Keratinocyte (primary cell): ENCODE data around the gene TMEM132A. TPM values are rescaled to one million over a fixed set of nuclear protein-coding genes. Genes with fewer than 3 reads are reported as not detected.

Experiments used
- DNase-seq: peaks from one replicate; pipeline ENCODE4 v3.0.0-alpha.2; 2011; ENCODE audit warnings: low read depth, missing footprints, low spot score
- FAIRE-seq: peaks from 2 replicates; lab custom pipeline; 2011; peaks lifted over from hg19 to GRCh38; lab: Jason Lieb, UNC
- H2AFZ ChIP-seq: 2 replicates; pipeline ENCODE4 v1.6.0; 2012; ENCODE audit warnings: low read length, control low read depth, inconsistent platforms; ENCODE audit not compliant: control insufficient read depth
- H3K27ac ChIP-seq: 2 replicates; pipeline ENCODE4 v1.5.1; 2011; ENCODE audit warnings: low read length; ENCODE audit not compliant: control insufficient read depth, insufficient read depth
- H3K27me3 ChIP-seq: 3 replicates; pipeline ENCODE4 v1.6.0; 2011; ENCODE audit warnings: low read length; ENCODE audit not compliant: control insufficient read depth, insufficient read depth; ENCODE audit errors: extremely low read depth
- H3K36me3 ChIP-seq, 2 experiments: 2 replicates in 1 of 2; 3 replicates in 1 of 2; pipeline ENCODE4 v1.5.1; 2011; ENCODE audit warnings: low read length in 2 of 2, mild to moderate bottlenecking in 1 of 2; ENCODE audit not compliant: control insufficient read depth in 2 of 2, insufficient read depth in 2 of 2; ENCODE audit errors: extremely low read depth in 1 of 2
- H3K4me1 ChIP-seq: 3 replicates; pipeline ENCODE4 v1.5.1; 2011; ENCODE audit warnings: low read length; ENCODE audit not compliant: control insufficient read depth, insufficient read depth; ENCODE audit errors: extremely low read depth
- H3K4me2 ChIP-seq: 3 replicates; pipeline ENCODE4 v1.6.0; 2011; ENCODE audit warnings: low read depth, low read length; ENCODE audit not compliant: control insufficient read depth, insufficient read depth; ENCODE audit errors: extremely low read depth
- H3K4me3 ChIP-seq, 3 experiments: fragments of 200-600 bp in 1 of 3; sonication (generic) in 1 of 3; 2 replicates in 2 of 3; 3 replicates in 1 of 3; pipeline ENCODE4 v1.5.1; 2011 to 2016; ENCODE audit warnings: low read length in 3 of 3, mild to moderate bottlenecking in 3 of 3, control low read depth in 2 of 3, inconsistent platforms in 1 of 3, low read depth in 1 of 3, mixed read lengths in 1 of 3, mixed run types in 1 of 3, moderate library complexity in 1 of 3; ENCODE audit not compliant: control insufficient read depth in 2 of 3, insufficient read depth in 2 of 3; ENCODE audit errors: extremely low read depth in 1 of 3
- H3K79me2 ChIP-seq: 2 replicates; pipeline ENCODE4 v1.6.0; 2012; ENCODE audit warnings: low read length; ENCODE audit not compliant: control insufficient read depth, insufficient read depth
- H3K9ac ChIP-seq: 3 replicates; pipeline ENCODE4 v1.6.0; 2011; ENCODE audit warnings: low read length; ENCODE audit not compliant: control insufficient read depth, insufficient read depth; ENCODE audit errors: extremely low read depth
- H3K9me1 ChIP-seq: 3 replicates; pipeline ENCODE4 v1.6.0; 2011; ENCODE audit warnings: low read length; ENCODE audit not compliant: control insufficient read depth, insufficient read depth; ENCODE audit errors: extremely low read depth
- H3K9me3 ChIP-seq: 2 replicates; pipeline ENCODE4 v1.5.1; 2012; ENCODE audit warnings: low read depth, low read length; ENCODE audit not compliant: control insufficient read depth
- H4K20me1 ChIP-seq: 3 replicates; pipeline ENCODE4 v1.6.0; 2011; ENCODE audit warnings: low read length; ENCODE audit not compliant: control insufficient read depth, insufficient read depth; ENCODE audit errors: extremely low read depth
- EZH2 ChIP-seq: IDR thresholded peaks from one replicate; pipeline ENCODE4 v1.6.1; 2012; ENCODE audit warnings: inconsistent platforms, mild to moderate bottlenecking, low read length, moderate library complexity
- dilution Hi-C: fragments of 300-500 bp; cut with MboI; formaldehyde crosslinking; loops from one replicate; pipeline ENCODE4 v1.7.0; 2020; ENCODE audit warnings: low sequenced_read_pairs; ENCODE audit not compliant: extremely low pct_ligation_motif_present
- polyA plus RNA-seq, 5 experiments: library from polyadenylated mRNA; depleted of rRNA in 3 of 5; stranded (reverse) in 3 of 5; stranded (forward) in 1 of 5; unstranded in 1 of 5; fragments of >200 nt; gene quantifications; 1 replicate in 1 of 5; 2 replicates in 3 of 5; 3 replicates in 1 of 5; pipeline versions ENCODE4 v1.2.1 to v1.2.3, GENCODE V29; 2011 to 2012; ENCODE audit warnings: missing spikeins in 2 of 5, low read depth in 1 of 5, low replicate concordance in 1 of 5
- TF ChIP-seq, protein P1 (sequence below), 3 experiments: IDR thresholded peaks in 1 of 3; conservative IDR thresholded peaks in 1 of 3; optimal IDR thresholded peaks in 1 of 3; 2 replicates in 2 of 3; 3 replicates in 1 of 3; pipeline versions ENCODE3 to v1.5.1; 2011; ENCODE audit warnings: low read length in 3 of 3, mild to moderate bottlenecking in 3 of 3, moderate library complexity in 2 of 3, control low read depth in 1 of 3, inconsistent platforms in 1 of 3; ENCODE audit not compliant: insufficient read depth in 2 of 3; ENCODE audit errors: extremely low read depth in 1 of 3

Gene TMEM132A
- polyA plus RNA-seq, 1 donor (not counting 4 experiments of a cell fraction or from before 2014, with no cell fraction given), result 16.6 TPM

DNA sequence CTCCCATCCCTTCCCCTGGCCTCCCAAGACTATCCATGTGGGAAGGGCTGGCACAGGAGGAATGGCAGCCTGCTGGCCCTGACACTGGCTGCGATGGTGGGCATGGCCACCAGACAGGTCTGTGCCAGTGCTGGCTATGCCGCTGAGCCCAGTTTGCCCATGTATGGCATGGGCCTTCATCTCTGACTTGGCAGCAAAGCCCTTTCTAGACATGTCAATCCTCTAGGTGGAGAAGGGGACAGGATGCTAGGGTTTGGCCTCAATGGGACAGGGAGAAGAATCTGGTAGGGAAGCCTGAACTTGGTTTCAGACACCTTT lies 48.1 kb upstream of the TMEM132A start:
- no peak overlapping the region for H3K27ac ChIP-seq
- H4K20me1 ChIP-seq, result no peaks in the 10 kb centered on the region
- no peaks in the 10 kb centered on the region for H3K9me3 ChIP-seq
- H3K4me1 ChIP-seq, result no peaks in the 10 kb centered on the region
- DNase-seq (no peak), FAIRE-seq (no peak)
- no peak overlapping the region for H3K9ac ChIP-seq
- TF ChIP-seq, protein P1, sequence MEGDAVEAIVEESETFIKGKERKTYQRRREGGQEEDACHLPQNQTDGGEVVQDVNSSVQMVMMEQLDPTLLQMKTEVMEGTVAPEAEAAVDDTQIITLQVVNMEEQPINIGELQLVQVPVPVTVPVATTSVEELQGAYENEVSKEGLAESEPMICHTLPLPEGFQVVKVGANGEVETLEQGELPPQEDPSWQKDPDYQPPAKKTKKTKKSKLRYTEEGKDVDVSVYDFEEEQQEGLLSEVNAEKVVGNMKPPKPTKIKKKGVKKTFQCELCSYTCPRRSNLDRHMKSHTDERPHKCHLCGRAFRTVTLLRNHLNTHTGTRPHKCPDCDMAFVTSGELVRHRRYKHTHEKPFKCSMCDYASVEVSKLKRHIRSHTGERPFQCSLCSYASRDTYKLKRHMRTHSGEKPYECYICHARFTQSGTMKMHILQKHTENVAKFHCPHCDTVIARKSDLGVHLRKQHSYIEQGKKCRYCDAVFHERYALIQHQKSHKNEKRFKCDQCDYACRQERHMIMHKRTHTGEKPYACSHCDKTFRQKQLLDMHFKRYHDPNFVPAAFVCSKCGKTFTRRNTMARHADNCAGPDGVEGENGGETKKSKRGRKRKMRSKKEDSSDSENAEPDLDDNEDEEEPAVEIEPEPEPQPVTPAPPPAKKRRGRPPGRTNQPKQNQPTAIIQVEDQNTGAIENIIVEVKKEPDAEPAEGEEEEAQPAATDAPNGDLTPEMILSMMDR (optimal IDR thresholded peaks at IDR 0.05 in 1 of 3, IDR thresholded peaks at IDR 0.05 in 1 of 3, conservative IDR thresholded peaks at IDR 0.05 in 1 of 3; ENCODE audit: extremely low read depth in 1 of 3, insufficient read depth in 2 of 3, low read length in 3 of 3), result no peak
- TF ChIP-seq EZH2, result no peak
- no peak overlapping the region for H3K4me2 ChIP-seq
- dilution Hi-C loops, result no loop called here
- no peak overlapping the region for H2AFZ ChIP-seq
- no peaks in the 10 kb centered on the region for H3K27me3 ChIP-seq
- H3K79me2 ChIP-seq, result no peaks in the 10 kb centered on the region
- peaks cover 3 to 8% of the 10 kb centered on the region in 2 experiments for H3K36me3 ChIP-seq
- H3K4me3 ChIP-seq, result no peak overlapping the region
- H3K9me1 ChIP-seq, result no peaks in the 10 kb centered on the region

DNA sequence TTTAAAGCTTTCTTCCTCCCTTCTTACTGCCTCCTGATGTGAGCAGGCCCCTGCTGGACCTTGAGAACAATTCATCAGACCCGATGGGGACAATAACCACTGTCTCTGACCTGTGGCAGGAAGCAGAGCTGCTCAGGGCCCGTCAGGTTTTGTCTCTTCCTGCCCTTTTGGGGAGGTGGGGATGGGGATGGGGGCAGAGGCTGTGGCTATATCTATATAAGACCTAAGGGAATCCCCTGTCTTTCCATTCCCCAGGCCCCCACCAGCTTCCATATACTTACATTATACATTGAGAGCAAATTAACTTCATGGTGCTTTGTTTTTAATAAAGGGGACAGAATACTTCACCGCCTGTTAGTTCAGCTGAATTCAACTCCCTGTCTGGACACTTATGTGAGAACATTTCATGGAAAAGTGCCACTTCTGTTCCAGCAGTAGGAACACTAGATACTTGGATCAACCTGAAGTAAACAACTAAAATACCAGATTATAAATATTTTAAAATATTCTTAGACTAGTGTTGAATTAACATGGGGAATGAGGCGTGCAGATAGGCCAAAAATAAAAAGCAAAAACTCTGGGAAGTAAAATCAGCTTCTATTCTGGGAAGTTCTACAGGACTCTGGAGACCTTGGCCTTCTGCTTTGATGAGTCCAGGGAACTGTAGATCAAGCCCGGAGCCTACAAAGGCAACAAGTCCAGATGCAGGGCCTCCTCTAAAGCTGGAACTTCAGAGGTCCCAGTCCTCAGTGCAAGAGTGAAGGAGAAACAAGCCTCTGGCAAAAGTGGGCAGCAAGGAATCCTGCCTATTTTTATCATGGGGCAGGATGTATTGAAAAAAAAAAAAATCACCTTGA lies 45.8 kb upstream of the TMEM132A start:
- Histone ChIP-seq H3K27me3 (no peaks in the 10 kb centered on the region), H3K27ac (no peak overlapping the region), H3K4me1 (no peaks in the 10 kb centered on the region), H3K9me1 (no peaks in the 10 kb centered on the region), H3K4me3 (no peak overlapping the region), H3K4me2 (no peak overlapping the region), H3K36me3 (peaks cover 3 to 8% of the 10 kb centered on the region in 2 experiments), H3K9ac (no peak overlapping the region), H4K20me1 (no peaks in the 10 kb centered on the region), H3K79me2 (no peaks in the 10 kb centered on the region), H2AFZ (no peak overlapping the region), H3K9me3 (no peaks in the 10 kb centered on the region)
- TF ChIP-seq, protein P1 (optimal IDR thresholded peaks at IDR 0.05 in 1 of 3, IDR thresholded peaks at IDR 0.05 in 1 of 3, conservative IDR thresholded peaks at IDR 0.05 in 1 of 3; ENCODE audit: extremely low read depth in 1 of 3, insufficient read depth in 2 of 3, low read length in 3 of 3), result no peak
- TF ChIP-seq EZH2, result no peak
- DNase-seq (no peak), FAIRE-seq (no peak)
- dilution Hi-C loops, result no loop called here
